SK-N-DZ (cell line): ENCODE data around the gene TTLL1. TPM values are rescaled to one million over a fixed set of nuclear protein-coding genes. Genes with fewer than 3 reads are reported as not detected.

Experiments
- DNase-seq: peaks from one replicate; pipeline ENCODE4 v3.0.0-alpha.2; 2015; ENCODE audit warnings: low spot score
- polyA plus RNA-seq, 2 experiments: library from polyadenylated mRNA; depleted of rRNA; stranded (reverse); fragments of >200 nt; gene quantifications; 2 replicates each; pipeline ENCODE4 v1.2.3, GENCODE V29; 2014

Gene TTLL1
- polyA plus RNA-seq (2014; cell fraction: cytosol; rRNA removed): 11.9 and 15.2 TPM in 2 replicates
- 5.1 and 6.4 TPM in 2 replicates for polyA plus RNA-seq (2014; cell fraction: nucleus; rRNA removed)

DNA sequence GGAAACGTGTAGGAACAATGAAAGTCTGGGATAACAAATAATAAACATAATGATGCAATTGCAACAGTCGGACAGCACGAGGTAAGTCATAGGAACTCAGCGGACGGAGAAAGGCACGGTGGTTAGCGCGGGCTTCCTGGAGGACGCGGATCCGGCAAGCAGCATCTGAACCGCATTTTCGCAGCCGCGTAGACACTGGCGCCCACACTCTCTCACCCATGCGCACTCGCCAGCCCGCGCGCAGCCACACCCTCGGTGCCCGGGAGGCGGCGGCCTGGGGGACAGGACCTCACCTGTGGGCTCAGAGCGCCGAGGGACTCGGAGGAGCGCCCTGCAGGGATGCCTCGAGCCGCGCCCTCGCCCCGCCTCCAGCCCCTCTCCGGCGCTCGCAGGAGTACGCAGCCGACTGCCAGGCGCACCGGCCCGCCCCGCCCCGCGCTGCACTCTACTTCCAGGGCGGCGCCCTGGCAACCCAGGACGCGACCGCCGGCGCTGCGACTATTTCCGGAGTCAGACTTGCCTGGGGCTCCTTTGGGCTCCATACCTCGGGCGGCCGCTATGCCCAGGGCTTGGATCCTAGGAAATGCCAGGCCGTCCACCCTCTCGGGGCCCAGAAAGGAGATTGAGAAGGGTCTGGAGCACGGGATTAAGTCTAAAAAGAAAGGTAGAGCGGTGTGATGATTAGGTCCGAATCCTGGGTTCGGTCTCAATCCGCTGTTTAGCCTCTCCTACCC, at the start of gene TTLL1:
Gene TTLL1 (minus strand): TSS at position 408 of the 734 bp plus-strand sequence. CDS start 13,805 bp downstream, outside the sequence.
- peak; percentile 83 for DNase-seq

DNA sequence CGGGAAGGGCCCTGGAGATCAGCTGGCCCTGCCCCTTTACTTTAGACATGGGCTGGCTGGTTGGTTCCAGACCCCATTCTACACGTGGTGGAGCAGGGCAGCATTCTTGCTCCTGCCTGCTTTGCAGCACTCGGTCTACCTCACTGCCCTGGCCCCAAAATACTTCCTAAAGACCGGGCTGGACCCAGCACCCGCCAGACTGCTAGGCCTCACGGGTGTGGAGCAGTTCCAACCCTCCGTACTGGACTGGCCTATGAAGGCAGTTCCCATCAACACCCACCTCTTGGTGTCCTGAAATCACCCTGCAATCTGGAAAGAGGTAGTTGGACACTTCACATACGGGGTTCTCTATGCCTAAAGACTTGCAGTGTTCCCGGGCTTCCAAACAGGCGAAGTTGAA, 47.6 kb upstream of the TTLL1 start:
- no peak for DNase-seq

DNA sequence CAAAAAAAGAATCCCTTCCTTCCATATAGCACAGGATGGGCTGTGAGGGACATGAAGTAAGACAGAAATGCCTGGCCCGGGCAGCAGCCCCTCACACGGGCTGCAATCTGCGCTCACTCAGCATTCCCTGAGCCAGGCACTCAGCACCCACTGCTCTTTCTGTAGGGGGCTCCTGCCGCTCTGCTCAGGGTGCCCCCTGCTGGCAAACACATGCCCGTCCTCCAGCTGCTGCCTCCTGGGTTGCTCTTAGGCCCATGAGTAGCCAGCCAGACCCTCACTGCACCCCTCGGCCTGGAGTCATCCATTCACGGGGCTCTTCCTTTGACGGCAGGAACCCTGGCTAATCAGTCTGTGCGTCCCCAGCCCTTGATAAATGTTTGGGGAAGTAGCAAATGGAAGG, 47.1 kb upstream of the TTLL1 start:
- no peak for DNase-seq

DNA sequence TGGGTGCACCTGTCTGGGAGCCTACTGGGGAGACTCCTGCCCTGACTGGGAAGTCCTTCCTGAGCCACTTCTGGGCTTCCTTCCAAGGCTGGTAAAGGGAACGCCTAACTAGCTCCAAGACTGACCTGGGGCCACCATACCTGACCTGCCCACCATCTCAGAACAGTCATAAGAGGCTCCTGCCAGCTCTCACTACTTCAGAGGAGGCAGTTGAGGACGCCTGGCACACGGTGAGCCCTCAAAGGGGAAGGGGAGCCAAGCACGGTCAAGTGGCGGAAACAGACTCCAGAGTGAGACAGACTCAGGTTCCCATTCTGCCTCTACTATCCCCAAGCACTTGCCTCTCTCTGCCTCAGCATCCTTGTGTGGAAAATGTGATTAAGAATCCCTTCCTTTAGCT, 46.4 kb upstream of the TTLL1 start:
- DNase-seq: no peak

DNA sequence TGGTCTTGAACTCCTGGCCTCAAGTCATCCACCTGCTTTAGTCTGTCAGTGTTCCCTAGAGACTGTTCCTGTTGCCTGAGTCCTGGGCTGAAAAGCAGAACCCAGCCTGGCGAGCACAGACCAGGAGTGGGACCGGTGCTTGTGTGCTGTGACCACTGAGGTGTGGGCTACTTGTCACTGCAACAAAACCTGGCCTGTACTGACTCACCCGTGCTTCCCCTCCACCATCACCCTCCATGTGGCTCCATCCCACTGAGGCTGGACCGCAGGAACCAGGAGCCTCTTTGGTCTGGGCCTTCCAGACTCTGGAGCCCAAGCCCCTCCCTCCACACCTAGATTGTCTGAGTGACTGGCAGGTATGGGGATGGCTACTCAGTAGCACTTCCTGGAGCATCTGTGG, 45.4 kb upstream of the TTLL1 start:
- no peak for DNase-seq

DNA sequence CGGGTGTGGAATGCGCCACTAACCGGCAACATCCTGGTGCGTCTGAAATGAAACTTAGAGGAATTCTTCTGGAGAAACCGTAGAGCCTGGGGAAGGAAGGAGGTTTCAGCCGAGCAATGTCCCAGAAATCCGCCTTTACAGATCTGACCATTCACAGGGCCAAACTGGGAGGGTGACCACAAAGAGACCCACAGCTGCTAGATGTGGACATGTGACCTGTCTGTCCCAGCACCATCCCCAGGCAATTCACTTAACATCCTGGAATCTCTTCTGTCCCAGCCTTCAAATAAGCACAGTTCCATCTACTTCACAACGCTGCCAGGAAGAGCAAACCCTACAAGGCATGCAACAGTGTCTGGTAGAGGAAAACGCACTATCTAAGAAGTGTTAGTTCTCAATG, 44.2 kb upstream of the TTLL1 start:
- no peak for DNase-seq

DNA sequence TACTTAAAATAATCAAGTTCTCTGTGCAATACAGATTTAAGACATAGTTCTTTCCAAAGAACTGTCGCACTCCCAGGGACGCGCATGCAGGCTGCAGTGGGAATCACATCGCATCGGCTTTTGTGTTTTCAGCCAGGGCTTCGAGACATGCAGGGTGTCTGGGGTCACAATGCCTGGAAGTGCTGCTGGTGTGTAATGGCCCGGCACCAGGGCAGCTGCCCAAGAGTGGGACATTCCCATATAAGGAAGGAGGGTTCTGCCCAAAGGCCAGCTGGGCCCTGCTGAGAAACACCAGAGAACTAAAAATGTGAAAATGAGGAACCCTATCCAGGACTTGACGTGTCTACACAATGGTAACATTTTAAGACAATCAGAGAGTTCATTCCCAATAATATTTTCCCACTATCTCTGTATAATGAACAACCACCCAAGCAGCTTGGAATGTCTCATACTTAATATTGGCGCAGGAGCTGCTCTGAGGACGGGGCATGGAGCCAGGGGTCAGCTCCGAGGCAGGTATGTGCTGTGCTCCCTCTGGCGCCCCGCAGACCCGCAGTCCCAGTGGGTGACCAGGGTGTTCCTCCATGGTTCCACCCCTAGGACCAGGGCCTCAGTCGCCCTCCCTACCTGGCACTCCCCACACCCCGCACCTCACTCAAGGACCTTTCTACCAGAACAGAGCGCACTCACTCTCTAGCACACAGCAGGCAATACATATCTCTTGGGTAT, 42.7 kb upstream of the TTLL1 start:
- DNase-seq: no peak

DNA sequence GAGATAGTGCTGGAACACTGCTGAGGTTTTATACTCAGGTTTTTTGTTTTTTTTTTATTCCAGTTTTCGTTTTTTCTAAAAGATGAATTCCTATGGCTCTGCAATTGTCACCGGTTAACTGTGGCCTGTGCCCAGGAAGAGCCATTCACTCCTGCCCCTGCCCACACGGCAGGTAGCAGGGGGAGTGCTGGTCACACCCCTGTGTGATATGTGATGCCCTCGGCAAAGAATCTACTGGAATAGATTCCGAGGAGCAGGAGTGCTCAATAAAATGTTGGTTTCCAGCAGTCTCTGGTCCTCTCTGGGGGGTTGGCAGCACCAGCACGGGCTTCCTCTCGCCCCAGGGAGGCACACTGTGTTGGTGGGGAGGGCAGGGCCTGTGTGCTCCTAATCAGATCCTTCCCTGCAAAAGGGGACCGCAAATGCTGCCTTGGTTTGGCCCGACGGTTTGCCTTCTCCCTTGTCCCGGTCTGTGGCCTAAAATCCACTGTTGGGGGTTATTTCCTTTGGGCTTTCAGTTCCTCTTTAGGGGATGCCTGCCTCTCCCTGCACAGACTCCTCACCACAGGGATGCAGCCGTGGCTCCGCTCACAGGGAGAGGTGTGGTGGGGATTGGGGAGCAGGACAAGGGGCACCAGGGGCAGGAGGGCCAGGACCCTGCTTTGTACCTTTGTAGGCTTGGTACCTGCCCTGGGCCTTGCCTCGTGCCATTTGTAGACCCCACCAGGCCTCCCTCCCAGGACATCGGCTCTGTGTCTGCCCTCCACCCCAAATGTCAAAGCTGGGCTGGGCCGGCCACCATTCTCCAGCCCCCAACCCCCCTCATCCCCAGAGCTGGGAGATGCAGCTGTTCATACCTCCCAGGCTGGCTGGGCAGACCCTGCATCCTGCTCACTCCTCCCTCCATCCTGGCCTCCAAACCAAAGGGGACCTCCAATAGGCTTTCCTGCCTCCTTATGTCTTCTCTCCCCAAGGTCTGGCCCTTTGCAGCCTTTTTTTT, 40.5 kb upstream of the TTLL1 start:
- no peak for DNase-seq

DNA sequence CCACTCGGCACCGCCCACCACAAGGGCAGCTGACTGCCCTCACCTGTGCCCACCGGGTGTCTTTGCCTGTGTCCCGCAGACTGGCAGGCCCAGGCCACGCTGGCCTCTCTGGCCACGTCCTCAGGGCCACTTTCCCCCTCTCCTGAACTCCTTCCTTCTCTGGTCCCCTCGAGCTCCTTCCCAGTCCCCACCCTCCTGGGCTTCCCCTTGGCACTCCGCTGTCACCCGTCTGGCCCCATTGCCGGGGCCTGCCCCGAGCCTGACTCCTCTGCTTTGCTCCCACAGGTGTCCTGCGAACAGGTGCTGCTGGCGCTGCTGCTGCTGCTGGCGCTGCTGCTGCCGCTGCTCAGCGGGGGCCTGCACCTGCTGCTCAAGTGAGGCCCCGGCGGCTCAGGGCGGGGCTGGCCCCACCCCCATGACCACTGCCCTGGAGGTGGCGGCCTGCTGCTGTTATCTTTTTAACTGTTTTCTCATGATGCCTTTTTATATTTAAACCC, 39.8 kb upstream of the TTLL1 start:
- no peak for DNase-seq

DNA sequence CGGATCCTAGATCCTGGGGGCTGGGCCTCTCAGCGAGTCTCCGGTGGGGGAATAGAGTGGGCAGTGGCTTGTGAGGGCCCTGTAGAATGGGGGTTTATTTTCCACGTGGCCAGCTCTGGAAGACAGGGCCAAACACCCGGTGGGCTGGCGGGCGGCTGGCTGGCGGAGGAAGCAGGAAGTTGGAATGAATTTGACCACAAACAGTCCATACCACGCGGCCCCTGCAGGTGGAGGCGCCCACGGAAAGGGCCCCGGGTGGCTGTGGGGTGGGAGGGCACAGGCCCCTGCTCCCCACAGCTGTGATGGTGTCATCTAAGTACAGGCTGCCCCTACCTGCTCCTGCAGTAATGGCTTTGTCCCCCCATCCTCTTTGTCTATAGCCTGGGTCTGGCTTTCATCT, 38.9 kb upstream of the TTLL1 start:
- no peak for DNase-seq

DNA sequence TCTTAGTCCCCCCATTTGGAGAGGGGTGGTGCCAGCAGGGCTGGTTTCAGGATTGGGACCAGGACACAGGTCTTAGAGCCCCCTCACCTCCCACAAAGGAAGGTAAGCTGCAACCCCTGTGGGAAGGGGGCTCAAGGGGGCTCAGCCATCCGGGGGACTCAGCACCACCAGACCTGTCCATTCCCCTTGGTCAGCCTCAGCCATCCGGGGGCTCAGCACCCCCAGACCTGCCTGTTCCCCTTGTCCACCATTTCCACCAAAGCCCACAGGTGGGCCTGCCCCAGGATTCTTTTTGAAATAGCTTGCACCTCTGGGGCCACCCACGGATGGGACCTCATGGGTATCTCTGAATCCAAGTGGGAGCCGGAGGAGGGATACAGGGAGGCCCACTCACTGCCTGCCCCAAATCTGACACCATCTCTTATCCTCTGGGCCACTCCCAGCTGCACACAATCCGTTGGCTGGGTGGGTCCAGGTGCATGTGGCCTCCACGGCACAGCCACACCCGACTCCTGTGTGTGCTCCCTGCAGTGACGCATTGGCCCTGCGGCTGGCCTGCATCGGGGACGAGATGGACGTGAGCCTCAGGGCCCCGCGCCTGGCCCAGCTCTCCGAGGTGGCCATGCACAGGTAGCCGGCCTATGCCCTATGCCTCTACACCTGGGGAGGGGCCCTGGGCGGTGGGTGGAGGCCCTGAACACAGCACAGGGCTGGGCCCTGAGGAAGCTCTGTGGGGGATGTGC, 38.1 kb upstream of the TTLL1 start:
- DNase-seq: no peak

DNA sequence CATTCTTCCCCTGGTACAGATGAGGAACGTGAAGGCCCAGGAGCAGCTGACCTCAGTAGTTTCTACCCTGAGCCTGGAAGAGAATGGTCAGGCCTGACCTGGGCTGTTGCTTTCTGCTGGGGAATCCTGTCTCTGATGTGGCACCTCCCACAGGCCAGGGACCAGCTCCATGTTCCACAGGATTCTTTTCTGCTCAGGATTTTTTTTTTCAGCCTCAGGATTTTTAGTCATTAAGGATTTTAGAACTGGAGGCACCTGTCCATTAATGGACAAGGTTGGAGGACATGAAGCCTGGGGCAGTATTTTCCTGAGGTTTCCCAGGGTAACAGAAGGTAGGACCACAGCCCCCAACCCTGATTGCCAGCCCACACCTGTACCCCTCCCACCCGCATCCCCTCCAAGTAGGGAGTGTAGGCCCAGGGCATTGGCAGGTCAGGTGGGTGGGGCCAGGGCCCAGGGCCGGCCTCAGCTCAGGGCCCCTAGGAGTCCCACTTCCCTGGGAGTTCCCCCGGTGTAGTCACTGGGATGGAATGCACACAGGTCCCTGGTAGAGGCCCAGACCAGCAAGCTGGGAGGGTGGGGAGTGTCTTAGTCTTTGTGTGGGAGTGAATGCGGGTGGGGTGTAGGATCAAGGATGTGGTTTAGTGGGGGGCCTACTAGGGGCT, 37.4 kb upstream of the TTLL1 start:
- no peak for DNase-seq

DNA sequence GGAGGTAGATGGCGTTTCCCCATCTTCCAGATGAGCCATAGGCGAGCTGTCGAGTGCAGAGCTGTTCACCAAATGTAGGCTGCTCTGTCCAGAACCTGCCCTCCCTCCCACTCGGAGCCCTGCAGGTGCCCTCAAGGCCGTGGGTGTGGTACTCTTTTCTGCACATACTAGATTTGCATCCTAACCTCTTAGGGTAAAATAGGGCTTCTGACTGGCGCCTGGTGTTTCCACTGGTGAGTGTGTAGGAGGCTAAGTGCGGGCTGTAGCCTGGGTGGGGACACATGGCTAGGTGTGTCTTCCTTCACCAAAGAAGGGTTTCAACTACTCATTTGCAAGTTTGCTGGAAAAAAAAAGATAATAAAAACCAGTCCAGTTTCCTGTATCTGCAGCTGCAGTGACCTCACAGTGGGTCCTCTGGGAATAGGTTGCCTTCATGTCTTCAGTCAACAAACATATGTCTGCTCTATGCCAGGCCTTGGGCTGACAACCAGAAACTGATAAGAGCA, 29.8 kb upstream of the TTLL1 start:
- DNase-seq: peak; percentile 70

DNA sequence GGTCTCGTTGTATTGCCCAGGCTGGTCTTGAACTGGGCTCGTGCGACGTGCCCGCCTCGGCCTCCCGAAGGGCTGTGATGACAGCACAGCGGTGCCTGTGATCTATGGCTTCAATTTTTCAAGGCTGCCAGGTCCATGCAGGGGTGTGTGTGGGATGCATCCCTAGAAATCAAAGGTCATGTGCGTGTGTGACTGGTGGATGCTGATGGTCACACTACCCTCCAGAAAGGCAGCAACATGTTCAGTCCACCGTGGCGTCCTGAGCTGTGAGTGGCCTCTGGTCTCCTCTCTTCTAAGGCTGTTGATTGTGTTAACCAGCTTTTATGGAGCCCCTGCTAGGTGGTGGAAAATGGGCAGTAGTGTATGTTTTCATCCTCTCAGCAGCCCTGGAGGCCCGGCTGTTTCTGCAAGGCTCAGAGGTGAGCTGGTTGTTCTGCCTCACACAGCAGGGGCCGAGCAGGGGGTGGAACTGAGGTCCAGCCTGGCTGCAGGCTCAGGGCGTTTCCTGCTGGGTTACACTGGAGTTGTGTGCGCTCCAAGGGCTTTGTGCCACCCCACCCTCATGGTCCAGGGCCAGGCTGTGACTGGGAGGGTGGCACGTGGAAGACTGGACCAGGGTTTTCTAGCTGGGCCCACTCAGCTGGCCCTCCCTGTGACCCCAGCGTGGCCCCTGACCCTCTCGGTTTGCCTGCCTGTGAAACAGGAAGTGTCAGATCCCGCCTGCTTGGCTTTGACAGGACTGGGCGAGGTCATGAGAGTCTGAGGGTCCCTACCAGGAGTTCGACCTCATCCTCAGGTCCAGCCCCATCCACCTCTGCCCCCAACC, 29.0 kb upstream of the TTLL1 start:
- no peak for DNase-seq

DNA sequence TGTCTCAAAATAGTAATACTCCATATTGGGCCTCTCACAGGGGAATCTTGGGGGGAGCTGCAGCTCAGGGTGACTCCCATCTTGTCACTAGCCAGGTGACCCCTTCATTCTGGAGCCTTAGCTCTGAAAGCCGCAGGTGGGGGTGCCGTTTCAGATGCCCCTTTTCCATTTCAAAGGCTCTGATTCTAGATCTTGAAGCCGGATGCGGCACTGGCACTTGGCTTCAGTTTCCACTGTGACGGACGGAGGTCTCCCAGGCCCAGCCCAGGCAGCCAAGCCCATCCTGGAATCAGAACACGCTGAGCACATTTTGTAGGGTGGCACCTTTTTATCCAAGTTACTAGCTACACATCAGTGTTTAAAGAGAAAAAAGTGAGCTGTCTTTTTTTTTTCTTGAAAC, 27.7 kb upstream of the TTLL1 start:
- no peak for DNase-seq

DNA sequence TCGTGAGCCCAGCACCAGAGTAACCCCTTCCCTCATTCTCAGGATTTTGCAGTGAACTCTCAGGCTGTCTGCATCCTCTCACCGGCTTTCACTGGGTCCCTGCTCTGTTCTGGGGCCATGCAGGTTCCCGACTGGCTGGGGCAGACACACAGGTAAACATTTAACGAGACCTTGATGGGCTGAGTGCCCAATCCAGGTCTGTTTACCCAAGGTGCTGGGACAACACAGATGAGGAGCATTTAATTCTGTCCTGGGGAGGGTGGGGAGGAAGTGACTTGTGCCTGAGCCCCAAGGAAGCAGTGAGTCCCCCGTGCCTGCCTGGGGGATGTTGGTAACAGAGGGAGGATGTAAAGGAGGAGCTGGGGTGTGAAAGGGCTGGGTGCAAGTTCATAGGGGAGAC, 25.8 kb upstream of the TTLL1 start:
- no peak for DNase-seq

DNA sequence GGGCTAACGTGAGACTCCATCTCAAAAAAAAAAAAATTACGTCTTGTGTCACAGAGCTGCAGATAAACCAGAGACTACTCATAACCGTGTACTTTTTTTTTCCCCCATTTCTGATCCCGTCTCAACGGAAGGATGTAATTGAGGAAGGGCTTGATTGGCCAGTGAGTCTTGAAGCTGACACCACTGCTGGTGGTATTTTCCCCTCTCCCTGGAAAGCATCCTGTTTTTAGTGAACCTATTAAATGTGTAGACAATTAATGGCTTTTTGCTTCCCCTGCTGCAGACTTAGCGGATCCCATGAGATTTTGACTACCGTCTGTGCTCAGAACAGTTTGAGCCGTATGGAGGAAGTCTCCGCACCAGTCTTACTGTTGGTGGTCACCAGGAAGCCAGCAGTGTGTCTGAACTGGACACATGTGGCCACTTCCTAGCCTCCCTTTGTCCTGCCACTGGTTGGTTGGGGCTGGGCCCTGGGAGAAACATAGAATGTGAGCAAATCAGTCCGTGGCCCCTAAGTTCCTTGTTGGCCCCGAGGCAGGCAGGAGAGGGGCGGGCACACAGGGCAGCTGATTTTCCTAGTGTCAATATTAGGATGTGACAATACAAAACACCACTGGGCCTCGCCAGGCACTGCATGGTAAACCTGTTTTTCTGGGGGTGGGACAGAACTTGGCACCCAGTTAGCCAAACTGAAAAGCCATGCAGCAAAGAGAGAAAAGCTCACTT, 24.5 kb upstream of the TTLL1 start:
- no peak for DNase-seq

DNA sequence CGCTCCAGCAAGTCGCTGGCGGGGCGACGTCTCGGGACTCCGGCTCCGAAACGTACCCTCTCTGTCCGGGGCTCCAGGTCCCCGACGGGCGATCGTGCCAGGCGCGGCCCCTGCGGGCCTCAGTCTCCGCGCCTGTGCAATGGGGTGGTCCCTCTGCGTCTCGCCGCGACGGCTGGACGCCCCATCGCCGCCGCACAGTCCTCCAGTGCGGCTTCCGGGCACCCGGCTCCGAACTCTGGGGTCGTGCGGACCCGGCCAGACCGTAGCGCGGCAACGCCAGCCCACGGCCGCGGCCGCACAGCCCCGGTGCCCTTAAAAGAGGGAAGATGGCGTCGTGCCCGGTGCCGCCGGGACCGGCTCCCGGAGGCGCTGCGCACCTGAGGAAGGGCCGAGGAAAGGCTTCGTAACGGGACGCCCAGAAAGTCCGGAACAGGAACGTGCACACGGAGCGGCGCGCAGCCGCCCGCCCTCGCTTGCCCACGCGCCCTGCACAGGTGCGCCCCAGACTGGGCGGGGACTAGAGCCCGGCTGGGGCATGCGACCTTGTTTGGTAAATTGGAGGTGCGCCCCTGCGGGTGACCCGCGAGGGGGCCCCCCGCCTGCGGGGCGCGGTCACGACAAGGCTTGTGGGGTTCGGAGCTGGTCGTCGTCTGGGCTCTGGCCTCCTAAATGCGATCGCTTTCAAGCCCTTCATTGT, 21.9 kb upstream of the TTLL1 start:
- DNase-seq: no peak
